ENCODE results near the gene RAET1G. TPM values are rescaled to one million over a fixed set of nuclear protein-coding genes. Genes with fewer than 3 reads are reported as not detected.
A peak's percentile ranks its signal among the peaks of the same experiment; 100 is the strongest.
"Not testable (repeated sequence)": the region's sequence is repeated elsewhere in the genome, so short reads cannot be mapped to it uniquely, and the experiment has no call there.

The RAET1G gene
- total RNA-seq: 1 to 10 TPM in 1 of 4 donors, not detected in 3; 1.5 TPM

GRCh38 chr6:149922642-149923326 lies at the start of gene RAET1G:
Gene RAET1G (minus strand): TSS chr6:149923121. CDS start chr6:149923010, 111 bp downstream.
- peak within 1 kb of the TSS; percentile 9 to 54 (median 48) for H3K4me3 ChIP-seq
- H3K27me3 ChIP-seq: peaks cover 0 to 55% of the 10 kb centered on the region in 2 donors
- no peak within 1 kb of the TSS for H3K27ac ChIP-seq
- peak; percentile 66 to 87 for DNase-seq (ENCODE audit: low spot score in 2 of 2)
- no peaks in the 10 kb centered on the region for H3K36me3 ChIP-seq
- H3K9me3 ChIP-seq: no peaks in the 10 kb centered on the region
- H3K4me1 ChIP-seq: peaks cover 0 to 32% (median 13%) of the 10 kb centered on the region in 4 donors
- peak in 1 of 2 donors; percentile 28 for TF ChIP-seq EP300 (IDR thresholded peaks at IDR 0.05)
- TF ChIP-seq, protein P1, sequence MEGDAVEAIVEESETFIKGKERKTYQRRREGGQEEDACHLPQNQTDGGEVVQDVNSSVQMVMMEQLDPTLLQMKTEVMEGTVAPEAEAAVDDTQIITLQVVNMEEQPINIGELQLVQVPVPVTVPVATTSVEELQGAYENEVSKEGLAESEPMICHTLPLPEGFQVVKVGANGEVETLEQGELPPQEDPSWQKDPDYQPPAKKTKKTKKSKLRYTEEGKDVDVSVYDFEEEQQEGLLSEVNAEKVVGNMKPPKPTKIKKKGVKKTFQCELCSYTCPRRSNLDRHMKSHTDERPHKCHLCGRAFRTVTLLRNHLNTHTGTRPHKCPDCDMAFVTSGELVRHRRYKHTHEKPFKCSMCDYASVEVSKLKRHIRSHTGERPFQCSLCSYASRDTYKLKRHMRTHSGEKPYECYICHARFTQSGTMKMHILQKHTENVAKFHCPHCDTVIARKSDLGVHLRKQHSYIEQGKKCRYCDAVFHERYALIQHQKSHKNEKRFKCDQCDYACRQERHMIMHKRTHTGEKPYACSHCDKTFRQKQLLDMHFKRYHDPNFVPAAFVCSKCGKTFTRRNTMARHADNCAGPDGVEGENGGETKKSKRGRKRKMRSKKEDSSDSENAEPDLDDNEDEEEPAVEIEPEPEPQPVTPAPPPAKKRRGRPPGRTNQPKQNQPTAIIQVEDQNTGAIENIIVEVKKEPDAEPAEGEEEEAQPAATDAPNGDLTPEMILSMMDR (IDR thresholded peaks at IDR 0.05): no peak
- 1% methylated on average over 25 to 33 of the region's 40 CpGs for WGBS, 2 donors

DNA sequence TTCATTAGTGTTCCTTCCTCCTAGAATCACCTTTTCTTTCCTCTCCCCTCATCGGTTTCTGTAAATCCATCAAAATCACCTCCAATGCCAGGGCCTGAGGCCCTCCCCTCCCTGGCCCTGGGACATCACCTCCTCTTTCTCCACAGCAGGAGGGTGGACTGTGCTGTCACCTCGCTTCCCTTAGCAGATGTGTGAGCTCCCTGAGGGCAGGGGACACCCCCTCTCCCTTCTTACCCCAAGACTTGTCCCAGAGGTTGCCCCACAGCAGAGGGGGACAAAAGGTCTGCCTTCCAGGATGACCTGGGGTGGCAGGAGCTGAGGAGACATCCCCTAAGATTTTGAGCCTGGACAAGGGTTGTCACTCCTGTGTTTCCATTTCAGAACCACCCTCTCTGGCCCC lies 46.7 kb upstream of the RAET1G start:
- peaks cover 0 to 83% of the 10 kb centered on the region in 2 donors for H3K27me3 ChIP-seq
- no peak overlapping the region for H3K27ac ChIP-seq
- no peaks in the 10 kb centered on the region for H3K36me3 ChIP-seq
- DNase-seq (ENCODE audit: low spot score in 2 of 2): no peak
- no peaks in the 10 kb centered on the region for H3K9me3 ChIP-seq
- peaks cover 0 to 12% (median 8%) of the 10 kb centered on the region in 4 donors for H3K4me1 ChIP-seq
- TF ChIP-seq, protein P1 (IDR thresholded peaks at IDR 0.05): no peak
- no peak for TF ChIP-seq POLR2A (IDR thresholded peaks at IDR 0.05)
- TF ChIP-seq EP300 (IDR thresholded peaks at IDR 0.05): no peak
- no peak overlapping the region for H3K4me3 ChIP-seq
- WGBS, 2 donors: 81 to 84% methylated on average over 2 of the region's 2 CpGs

GRCh38 chr6:149968909-149969308 lies 46.0 kb upstream of the RAET1G start:
- DNase-seq (ENCODE audit: low spot score in 2 of 2); H3K27ac ChIP-seq; H3K36me3 ChIP-seq; H3K9me3 ChIP-seq; H3K4me3 ChIP-seq: not testable (repeated sequence)
- Histone ChIP-seq H3K27me3 (peaks cover 5 to 83% of the 10 kb centered on the region in 2 donors), H3K4me1 (peaks cover 0 to 19% (median 15%) of the 10 kb centered on the region in 4 donors)
- WGBS, 2 donors: 72 to 77% methylated on average over 2 of the region's 2 CpGs

GRCh38 chr6:149967999-149968398 lies 45.1 kb upstream of the RAET1G start:
- Histone ChIP-seq H3K4me1 (peaks cover 0 to 28% (median 20%) of the 10 kb centered on the region in 4 donors), H3K27me3 (peaks cover 5 to 83% of the 10 kb centered on the region in 2 donors)
- not testable (repeated sequence) for H3K4me3 ChIP-seq; DNase-seq (ENCODE audit: low spot score in 2 of 2); H3K27ac ChIP-seq; H3K36me3 ChIP-seq; H3K9me3 ChIP-seq
- WGBS, 2 donors: 53 to 65% methylated on average over 2 of the region's 2 CpGs

DNA sequence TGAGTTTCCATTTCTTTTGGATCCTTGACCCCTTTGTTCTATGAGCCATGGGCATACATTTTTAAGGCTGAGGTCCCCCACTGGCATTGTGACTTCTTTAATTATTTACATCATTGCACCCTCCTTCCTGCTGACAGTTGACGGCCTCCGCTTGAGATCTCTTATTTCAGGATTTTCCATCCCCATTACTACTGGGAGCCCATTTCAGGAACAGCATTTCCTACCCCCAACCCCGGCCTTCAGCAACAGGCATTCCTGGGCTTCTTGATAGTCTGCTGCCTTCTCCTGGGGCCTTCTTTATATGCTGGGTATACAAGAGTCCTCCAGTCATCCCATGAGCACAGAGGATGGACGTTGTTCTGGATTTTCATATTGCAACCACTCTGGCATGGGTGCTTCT lies 44.7 kb upstream of the RAET1G start:
- Histone ChIP-seq H3K9me3 (no peaks in the 10 kb centered on the region), H3K4me3 (no peak overlapping the region), H3K27ac (no peak overlapping the region), H3K27me3 (peaks cover 5 to 85% of the 10 kb centered on the region in 2 donors), H3K36me3 (no peaks in the 10 kb centered on the region), H3K4me1 (peaks cover 0 to 30% (median 20%) of the 10 kb centered on the region in 4 donors)
- TF ChIP-seq POLR2A (IDR thresholded peaks at IDR 0.05) (no peak), EP300 (IDR thresholded peaks at IDR 0.05) (no peak)
- TF ChIP-seq, protein P1 (IDR thresholded peaks at IDR 0.05): no peak
- 81 to 88% methylated on average over 4 of the region's 4 CpGs for WGBS, 2 donors
- DNase-seq (ENCODE audit: low spot score in 2 of 2): no peak

GRCh38 chr6:149966319-149966718 lies 43.4 kb upstream of the RAET1G start:
- DNase-seq (ENCODE audit: low spot score in 2 of 2); H3K4me3 ChIP-seq; H3K27ac ChIP-seq; H3K9me3 ChIP-seq; H3K36me3 ChIP-seq: not testable (repeated sequence)
- H3K4me1 ChIP-seq: peaks cover 0 to 30% (median 20%) of the 10 kb centered on the region in 4 donors
- WGBS, 2 donors: 95 to 100% methylated on average over 1 to 2 of the region's 2 CpGs
- peaks cover 5 to 87% of the 10 kb centered on the region in 2 donors for H3K27me3 ChIP-seq

Measured in tibial nerve (tissue), 4 donors.